SK-N-SH (cell line): Measurements from ENCODE around the gene NKD1. TPM values are rescaled to one million over a fixed set of nuclear protein-coding genes. Genes with fewer than 3 reads are reported as not detected.

ENCODE experiments used
- CTCF ChIA-PET: fragments of 300-600, 350-600 bp; formaldehyde crosslinking; extraction: SDS; loops from one replicate; lab custom pipeline; 2021; lab: Yijun Ruan, JAX
- POLR2A ChIA-PET: fragments of 350-600 bp; sonication (Branson Sonifier 250); formaldehyde crosslinking; extraction: SDS; loops from one replicate; lab custom pipeline; 2020; ENCODE audit warnings: antibody characterized with exemption, inconsistent platforms; lab: Yijun Ruan, JAX
- DNase-seq: peaks from one replicate; pipeline ENCODE4 v3.0.0; 2012
- H2AFZ ChIP-seq: fragments of 200-600 bp; sonication (generic); 2 replicates; pipeline ENCODE4 v1.8.1; 2016; ENCODE audit warnings: antibody characterized with exemption, mild to moderate bottlenecking, low read depth
- H3F3A ChIP-seq: fragments of 200-600 bp; sonication (generic); replicated peaks from 2 replicates; pipeline ENCODE3; 2016; ENCODE audit warnings: antibody characterized with exemption, mild to moderate bottlenecking; ENCODE audit not compliant: insufficient read depth
- H3K27ac ChIP-seq, 2 experiments: fragments of 200-500 bp in 1 of 2; fragments of 200-600 bp in 1 of 2; sonication (Bioruptor generic) in 1 of 2; sonication (generic), shearing (Covaris generic) in 1 of 2; 2 replicates each; pipeline versions ENCODE4 v1.5.1 to v1.6.1; 2014 to 2016; ENCODE audit warnings: low read depth in 2 of 2, inconsistent platforms in 1 of 2, low read length in 1 of 2, mild to moderate bottlenecking in 1 of 2, mixed read lengths in 1 of 2
- H3K27me3 ChIP-seq: fragments of 200-600 bp; sonication (generic), shearing (Covaris generic); 2 replicates; pipeline ENCODE4 v1.6.1; 2016; ENCODE audit warnings: mixed run types; ENCODE audit not compliant: insufficient read depth
- H3K36me3 ChIP-seq, 2 experiments: fragments of 200-500 bp in 1 of 2; fragments of 200-600 bp in 1 of 2; sonication (Bioruptor generic) in 1 of 2; sonication (generic) in 1 of 2; replicated peaks in 1 of 2; 2 replicates each; pipeline versions ENCODE3 to v1.5.1; 2014 to 2016; ENCODE audit warnings: low read length in 1 of 2, mild to moderate bottlenecking in 1 of 2; ENCODE audit not compliant: insufficient read depth in 2 of 2, control insufficient read depth in 1 of 2
- H3K4me1 ChIP-seq, 2 experiments: fragments of 200-500 bp in 1 of 2; fragments of 200-600 bp in 1 of 2; sonication (Bioruptor generic) in 1 of 2; sonication (generic), shearing (Covaris generic) in 1 of 2; 2 replicates each; pipeline versions ENCODE4 v1.5.1 to v1.6.1; 2014 to 2016; ENCODE audit warnings: low read depth in 1 of 2, low read length in 1 of 2, mixed run types in 1 of 2; ENCODE audit not compliant: insufficient read depth in 2 of 2, control insufficient read depth in 1 of 2
- H3K4me2 ChIP-seq: fragments of 200-600 bp; sonication (generic), shearing (Covaris generic); 2 replicates; pipeline ENCODE4 v1.6.1; 2017; ENCODE audit warnings: mixed run types
- H3K4me3 ChIP-seq, 2 experiments: fragments of 200-500 bp in 1 of 2; fragments of 200-600 bp in 1 of 2; sonication (Bioruptor generic) in 1 of 2; sonication (generic), shearing (Covaris generic) in 1 of 2; 2 replicates each; pipeline versions ENCODE4 v1.5.1 to v1.8.1; 2014 to 2016; ENCODE audit warnings: low read depth in 2 of 2, inconsistent platforms in 1 of 2, low read length in 1 of 2, mild to moderate bottlenecking in 1 of 2, mixed read lengths in 1 of 2, moderate library complexity in 1 of 2
- H3K79me2 ChIP-seq: fragments of 200-600 bp; sonication (generic); 2 replicates; pipeline ENCODE4 v1.8.1; 2017; ENCODE audit warnings: mild to moderate bottlenecking; ENCODE audit not compliant: insufficient read depth
- H3K9ac ChIP-seq: fragments of 200-600 bp; sonication (generic); 2 replicates; pipeline ENCODE4 v1.6.1; 2017; ENCODE audit warnings: mixed run types
- H3K9me2 ChIP-seq: fragments of 200-600 bp; sonication (generic); 2 replicates; pipeline ENCODE4 v1.6.1; 2017; ENCODE audit warnings: mixed run types
- H3K9me3 ChIP-seq: fragments of 200-600 bp; sonication (generic); 2 replicates; pipeline ENCODE4 v1.6.1; 2017; ENCODE audit warnings: mixed run types, mild to moderate bottlenecking, moderate library complexity
- H4K20me1 ChIP-seq: fragments of 200-600 bp; sonication (generic); 2 replicates; pipeline ENCODE4 v1.6.1; 2017; ENCODE audit warnings: mild to moderate bottlenecking, mixed run types; ENCODE audit not compliant: insufficient read depth
- CHD2 ChIP-seq: fragments of 150-350 bp; IDR thresholded peaks from 2 replicates; pipeline ENCODE4 v1.6.1; 2018; ENCODE audit warnings: low read length; ENCODE audit not compliant: partially characterized antibody
- CTCF ChIP-seq: fragments of 200-600 bp; sonication (generic); IDR thresholded peaks from 2 replicates; pipeline ENCODE4 v1.6.1; 2017; ENCODE audit warnings: antibody characterized with exemption, mild to moderate bottlenecking, moderate library complexity
- ELF1 ChIP-seq: IDR thresholded peaks from 2 replicates; pipeline ENCODE4 v1.4.0; 2012
- EP300 ChIP-seq, 2 experiments: IDR thresholded peaks; 2 replicates each; pipeline versions ENCODE4 v1.4.0 to v1.6.1; 2012; ENCODE audit warnings: borderline replicate concordance in 1 of 2, low read depth in 1 of 2, low read length in 1 of 2
- FOXJ3 ChIP-seq: sonication (generic); formaldehyde crosslinking; IDR thresholded peaks from 2 replicates; pipeline ENCODE4 v1.5.1; 2020; ENCODE audit warnings: mild to moderate bottlenecking, missing genetic modification reagents
- GABPA ChIP-seq: IDR thresholded peaks from 2 replicates; pipeline ENCODE4 v1.4.0; 2012; ENCODE audit warnings: low read depth, mild to moderate bottlenecking
- GATA2 ChIP-seq: sonication (generic); formaldehyde crosslinking; IDR thresholded peaks from 2 replicates; pipeline ENCODE4 v1.5.0; 2020; ENCODE audit warnings: mild to moderate bottlenecking, missing genetic modification reagents
- IRF3 ChIP-seq: fragments of 150-350 bp; IDR thresholded peaks from 2 replicates; pipeline ENCODE4 v1.6.1; 2016; ENCODE audit warnings: mild to moderate bottlenecking, low read depth, low read length
- MAX ChIP-seq: IDR thresholded peaks from 2 replicates; pipeline ENCODE4 v1.4.0; 2012; ENCODE audit warnings: low read depth
- NRF1 ChIP-seq: IDR thresholded peaks from 2 replicates; pipeline ENCODE4 v1.6.1; 2012; ENCODE audit warnings: low read depth, mild to moderate bottlenecking, low read length
- PBX3 ChIP-seq: IDR thresholded peaks from 2 replicates; pipeline ENCODE4; 2012
- RAD21 ChIP-seq: IDR thresholded peaks from 2 replicates; pipeline ENCODE4 v1.6.1; 2012; ENCODE audit warnings: mild to moderate bottlenecking, low read length
- REST ChIP-seq: IDR thresholded peaks from 2 replicates; pipeline ENCODE4 v1.6.1; 2012; ENCODE audit warnings: mild to moderate bottlenecking, low read depth, low read length, moderate library complexity
- RXRA ChIP-seq: IDR thresholded peaks from 2 replicates; pipeline ENCODE4 v1.4.0; 2012; ENCODE audit warnings: low read depth, mild to moderate bottlenecking, borderline replicate concordance
- SIN3A ChIP-seq: IDR thresholded peaks from 2 replicates; pipeline ENCODE4 v1.6.1; 2012; ENCODE audit warnings: low read depth, mild to moderate bottlenecking, low read length, moderate library complexity, borderline replicate concordance
- TAF1 ChIP-seq: IDR thresholded peaks from 2 replicates; pipeline ENCODE4 v1.6.1; 2012; ENCODE audit warnings: low read depth, mild to moderate bottlenecking, low read length, moderate library complexity, borderline replicate concordance
- TEAD4 ChIP-seq: IDR thresholded peaks from 2 replicates; pipeline ENCODE4 v1.4.0; 2012; ENCODE audit warnings: mild to moderate bottlenecking, borderline replicate concordance; ENCODE audit not compliant: insufficient read depth
- USF2 ChIP-seq: fragments of 150-350 bp; IDR thresholded peaks from 2 replicates; pipeline ENCODE4 v1.6.1; 2017; ENCODE audit warnings: antibody characterized with exemption, low read length, low read depth, borderline replicate concordance
- YY1 ChIP-seq: IDR thresholded peaks from 2 replicates; pipeline ENCODE4 v1.4.0; 2012; ENCODE audit warnings: low read depth, mild to moderate bottlenecking
- ZBTB33 ChIP-seq: IDR thresholded peaks from 2 replicates; pipeline ENCODE4 v1.4.0; 2012; ENCODE audit warnings: low read depth, borderline replicate concordance
- WGBS: methylation state at CpG from one replicate; pipeline ENCODE4 v1.1.6; 2017; ENCODE audit warnings: low lambda C conversion rate; 5-methylcytosine and 5-hydroxymethylcytosine counted together
- polyA plus RNA-seq, 3 experiments: library from polyadenylated mRNA; depleted of rRNA; stranded (reverse); fragments of >200 nt; gene quantifications; 2 replicates each; pipeline ENCODE4 v1.2.3, GENCODE V29; 2012

The NKD1 gene
- polyA plus RNA-seq, 1 of the 3 experiments (the other 2 are of a cell fraction), result 0.02 TPM

GRCh38 chr16:50655558-50656055 is 107.4 kb downstream of the NKD1 start:
- DNase-seq, result no peak
- TF ChIP-seq GABPA, result no peak
- no peak for TF ChIP-seq SIN3A
- no peak for TF ChIP-seq FOXJ3 (CRISPR knock-in tag)
- no peak for TF ChIP-seq MAX
- no peak for TF ChIP-seq TEAD4
- no peak for TF ChIP-seq RAD21
- no peak for TF ChIP-seq NRF1
- no peak for TF ChIP-seq TAF1
- no peak for TF ChIP-seq EP300 (IDR thresholded peaks at IDR 0.05; ENCODE audit: borderline replicate concordance in 1 of 2, low read depth in 1 of 2, low read length in 1 of 2)
- no peak for TF ChIP-seq REST
- no peak for TF ChIP-seq USF2
- TF ChIP-seq PBX3, result no peak
- no peak for TF ChIP-seq RXRA
- no peak for TF ChIP-seq CTCF
- TF ChIP-seq CHD2, result no peak
- TF ChIP-seq GATA2 (CRISPR knock-in tag), result no peak
- no peak for TF ChIP-seq IRF3
- no peak for TF ChIP-seq YY1
- no peak for TF ChIP-seq ELF1
- no peak for TF ChIP-seq ZBTB33
- 40% methylated on average over 3 of the region's 3 CpGs for WGBS
- Histone ChIP-seq H3K79me2 (no peaks in the 10 kb centered on the region), H4K20me1 (no peaks in the 10 kb centered on the region), H3K9me2 (no peaks in the 10 kb centered on the region), H3K27me3 (no peaks in the 10 kb centered on the region), H3K36me3 (no peaks in the 10 kb centered on the region), H3K9me3 (no peaks in the 10 kb centered on the region), H2AFZ (no peak overlapping the region), H3F3A (no peaks in the 10 kb centered on the region), H3K4me1 (peaks cover 0 to 7% of the 10 kb centered on the region in 2 experiments; a peak in 1 of 4 replicates), H3K4me2 (no peak overlapping the region), H3K9ac (no peak overlapping the region), H3K4me3 (no peak overlapping the region), H3K27ac (no peak overlapping the region)
- ChIA-PET CTCF (interaction anchor here (1.1 to 10.0 kb wide), 2 partner anchors 9 to 28 kb away, joined by 3 to 103 read pairs; no protein-coding TSS in a partner anchor), POLR2A (no interaction called here)
